Rectal smooth muscle tissue (tissue), 1 donor: Measurements from ENCODE around the gene PPP2CA.
A peak's percentile ranks its signal among the peaks of the same experiment; 100 is the strongest.
"Not testable (repeated sequence)": the region's sequence is repeated elsewhere in the genome, so short reads cannot be mapped to it uniquely, and the experiment has no call there.

Experiments used
- H3K27ac ChIP-seq: one replicate; pipeline ENCODE4 v1.7.0; 2013; ENCODE audit warnings: low read depth, low read length, inconsistent platforms
- H3K27me3 ChIP-seq: one replicate; pipeline ENCODE4 v1.7.0; 2013; ENCODE audit warnings: low read length; ENCODE audit not compliant: control insufficient read depth, insufficient read depth
- H3K36me3 ChIP-seq: one replicate; pipeline ENCODE4 v1.7.0; 2013; ENCODE audit warnings: low read length; ENCODE audit not compliant: control insufficient read depth, insufficient read depth
- H3K4me1 ChIP-seq: one replicate; pipeline ENCODE4 v1.7.0; 2013; ENCODE audit warnings: low read length; ENCODE audit not compliant: control insufficient read depth, insufficient read depth
- H3K4me3 ChIP-seq: one replicate; pipeline ENCODE4 v1.7.0; 2013; ENCODE audit warnings: low read length
- H3K9ac ChIP-seq: one replicate; pipeline ENCODE4 v1.7.0; 2013; ENCODE audit warnings: low read length

PPP2CA gene

GRCh38 chr5:134236820-134237219, 10.9 kb upstream of the PPP2CA start:
- H3K4me1 ChIP-seq, result peaks cover 11% of the 10 kb centered on the region
- no peak overlapping the region for H3K9ac ChIP-seq
- no peak overlapping the region for H3K27ac ChIP-seq
- no peaks in the 10 kb centered on the region for H3K36me3 ChIP-seq
- H3K27me3 ChIP-seq, result no peaks in the 10 kb centered on the region
- no peak overlapping the region for H3K4me3 ChIP-seq

GRCh38 chr5:134236318-134236717, 10.4 kb upstream of the PPP2CA start:
- no peak overlapping the region for H3K9ac ChIP-seq
- peaks cover 11% of the 10 kb centered on the region for H3K4me1 ChIP-seq

GRCh38 chr5:134228624-134229023, 2.8 kb upstream of the PPP2CA start:
- Histone ChIP-seq H3K9ac (no peak overlapping the region), H3K36me3 (no peaks in the 10 kb centered on the region), H3K27me3 (no peaks in the 10 kb centered on the region), H3K4me3 (no peak overlapping the region), H3K27ac (no peak overlapping the region), H3K4me1 (peaks cover 10% of the 10 kb centered on the region)

More at GRCh38 chr5:134236318-134236717, 10.4 kb upstream of the PPP2CA start:
- Histone ChIP-seq H3K4me3 (no peak overlapping the region), H3K27me3 (no peaks in the 10 kb centered on the region), H3K36me3 (no peaks in the 10 kb centered on the region), H3K27ac (no peak overlapping the region)

GRCh38 chr5:134227776-134228175, 1.9 kb upstream of the PPP2CA start:
- Histone ChIP-seq H3K9ac (no peak overlapping the region), H3K27me3 (no peaks in the 10 kb centered on the region), H3K36me3 (no peaks in the 10 kb centered on the region), H3K27ac (no peak overlapping the region), H3K4me1 (peaks cover 10% of the 10 kb centered on the region), H3K4me3 (no peak overlapping the region)

- Histone ChIP-seq H3K4me1 (peaks cover 14% of the 10 kb centered on the region), H3K9ac (no peak overlapping the region), H3K36me3 (no peaks in the 10 kb centered on the region), H3K27me3 (no peaks in the 10 kb centered on the region), H3K4me3 (peak overlapping the region; percentile 93), H3K27ac (peak overlapping the region; percentile 100)
These were observed 1.4 kb upstream of the PPP2CA start for GRCh38 chr5:134227259-134227658.

GRCh38 chr5:134226441-134227192, 744 bp upstream of the PPP2CA start:
- H3K36me3 ChIP-seq, result no peaks in the 10 kb centered on the region
- peak overlapping the region; percentile 93 for H3K4me3 ChIP-seq
- peak overlapping the region; percentile 100 for H3K27ac ChIP-seq
- H3K27me3 ChIP-seq, result no peaks in the 10 kb centered on the region
- H3K4me1 ChIP-seq, result peaks cover 19% of the 10 kb centered on the region
- H3K9ac ChIP-seq, result peak overlapping the region; percentile 95

GRCh38 chr5:134224888-134225779, 739 bp downstream of the PPP2CA start:
- Histone ChIP-seq H3K27ac (peak overlapping the region; percentile 100), H3K9ac (peak overlapping the region; percentile 99), H3K27me3 (no peaks in the 10 kb centered on the region), H3K4me1 (peaks cover 19% of the 10 kb centered on the region), H3K4me3 (peak overlapping the region; percentile 93), H3K36me3 (no peaks in the 10 kb centered on the region)

- peak overlapping the region; percentile 35 for H3K27ac ChIP-seq
- H3K4me3 ChIP-seq, result peak overlapping the region; percentile 93
- H3K36me3 ChIP-seq, result no peaks in the 10 kb centered on the region
- H3K9ac ChIP-seq, result no peak overlapping the region
- H3K27me3 ChIP-seq, result no peaks in the 10 kb centered on the region
- peaks cover 19% of the 10 kb centered on the region for H3K4me1 ChIP-seq
These were observed 2.2 kb downstream of the PPP2CA start for GRCh38 chr5:134223406-134224248.

- not testable (repeated sequence) for H3K4me3 ChIP-seq, H3K27me3 ChIP-seq, H3K9ac ChIP-seq, H3K36me3 ChIP-seq, H3K27ac ChIP-seq
- H3K4me1 ChIP-seq, result peaks cover 18% of the 10 kb centered on the region
These were observed 4.2 kb downstream of the PPP2CA start for GRCh38 chr5:134221690-134222089.

GRCh38 chr5:134215757-134216156, 10.1 kb downstream of the PPP2CA start:
- H3K27ac ChIP-seq, result no peak overlapping the region
- no peak overlapping the region for H3K9ac ChIP-seq
- no peak overlapping the region for H3K4me3 ChIP-seq
- peaks cover 6% of the 10 kb centered on the region for H3K4me1 ChIP-seq
- H3K27me3 ChIP-seq, result no peaks in the 10 kb centered on the region
- H3K36me3 ChIP-seq, result no peaks in the 10 kb centered on the region

GRCh38 chr5:134211263-134212031, 14.4 kb downstream of the PPP2CA start:
- not testable (repeated sequence) for H3K4me3 ChIP-seq, H3K4me1 ChIP-seq
- peak overlapping the region; percentile 14 for H3K27ac ChIP-seq

More at GRCh38 chr5:134211263-134212031, 14.4 kb downstream of the PPP2CA start:
- not testable (repeated sequence) for H3K36me3 ChIP-seq, H3K27me3 ChIP-seq, H3K9ac ChIP-seq
